Stimulated activated CD4-positive, alpha-beta T cell treated with anti-CD3 and anti-CD28 coated beads, TNF-alpha, amount 100 ng/mL, for 1 hour (primary cell): Measurements from ENCODE around the gene MOCS2.

Experiments
- DNase-seq, 3 donors: peaks; one replicate each; pipeline ENCODE4 v3.0.0-alpha.2; 2020; ENCODE audit warnings: low read depth in 3 of 3, low spot score in 1 of 3

MOCS2 gene

DNA sequence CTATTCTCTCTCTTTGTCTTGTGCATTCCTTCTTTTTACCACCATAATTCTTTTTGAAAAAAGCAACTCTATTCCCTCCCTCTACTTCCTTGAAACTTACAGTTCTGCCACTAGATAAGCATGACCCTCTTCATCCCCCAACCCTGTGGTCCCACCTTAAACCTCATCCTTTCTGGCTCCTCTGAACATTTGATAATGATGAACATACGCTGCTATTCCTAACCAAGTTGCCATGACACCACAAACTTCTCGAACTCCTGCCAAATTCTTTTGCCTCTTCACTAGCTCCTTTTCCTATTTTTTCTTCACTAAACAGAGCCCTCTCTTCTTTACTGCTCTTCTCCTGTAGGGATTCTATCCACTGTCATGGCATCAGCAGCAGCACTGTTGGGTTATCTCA lies 57.1 kb downstream of the MOCS2 start:
- no peak for DNase-seq

DNA sequence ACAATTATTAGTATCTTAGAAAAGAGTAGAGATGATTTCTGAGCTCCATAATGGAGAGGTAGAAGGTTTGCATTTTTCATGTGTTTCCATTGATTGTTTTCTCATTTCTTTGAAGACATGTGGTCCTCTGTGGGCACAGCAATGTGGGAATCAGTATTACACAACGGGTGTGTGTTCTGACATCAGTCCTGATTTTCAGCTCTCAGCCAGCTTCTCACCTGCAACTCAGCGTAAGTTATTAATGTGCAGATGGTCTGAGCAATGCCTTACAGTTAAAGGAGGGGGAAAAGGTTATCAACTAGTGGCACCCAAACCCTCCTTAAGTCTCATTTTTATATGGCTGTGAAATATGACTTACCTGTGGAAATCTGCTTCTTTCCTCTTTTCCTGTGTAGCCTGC lies 61.3 kb downstream of the MOCS2 start:
- no peak for DNase-seq
